K562 treated with DMSO at 1 percent for 12 hours (cell line): Measurements from ENCODE around the gene HELZ2. TPM values are rescaled to one million over a fixed set of nuclear protein-coding genes. Genes with fewer than 3 reads are reported as not detected.

Experiments used
- total RNA-seq: library from RNA; unstranded; fragments of 300-600 nt; gene quantifications from 2 replicates; pipeline ENCODE4 v1.2.3, GENCODE V29; 2022; ENCODE audit not compliant: insufficient read depth

Gene HELZ2, protein sequence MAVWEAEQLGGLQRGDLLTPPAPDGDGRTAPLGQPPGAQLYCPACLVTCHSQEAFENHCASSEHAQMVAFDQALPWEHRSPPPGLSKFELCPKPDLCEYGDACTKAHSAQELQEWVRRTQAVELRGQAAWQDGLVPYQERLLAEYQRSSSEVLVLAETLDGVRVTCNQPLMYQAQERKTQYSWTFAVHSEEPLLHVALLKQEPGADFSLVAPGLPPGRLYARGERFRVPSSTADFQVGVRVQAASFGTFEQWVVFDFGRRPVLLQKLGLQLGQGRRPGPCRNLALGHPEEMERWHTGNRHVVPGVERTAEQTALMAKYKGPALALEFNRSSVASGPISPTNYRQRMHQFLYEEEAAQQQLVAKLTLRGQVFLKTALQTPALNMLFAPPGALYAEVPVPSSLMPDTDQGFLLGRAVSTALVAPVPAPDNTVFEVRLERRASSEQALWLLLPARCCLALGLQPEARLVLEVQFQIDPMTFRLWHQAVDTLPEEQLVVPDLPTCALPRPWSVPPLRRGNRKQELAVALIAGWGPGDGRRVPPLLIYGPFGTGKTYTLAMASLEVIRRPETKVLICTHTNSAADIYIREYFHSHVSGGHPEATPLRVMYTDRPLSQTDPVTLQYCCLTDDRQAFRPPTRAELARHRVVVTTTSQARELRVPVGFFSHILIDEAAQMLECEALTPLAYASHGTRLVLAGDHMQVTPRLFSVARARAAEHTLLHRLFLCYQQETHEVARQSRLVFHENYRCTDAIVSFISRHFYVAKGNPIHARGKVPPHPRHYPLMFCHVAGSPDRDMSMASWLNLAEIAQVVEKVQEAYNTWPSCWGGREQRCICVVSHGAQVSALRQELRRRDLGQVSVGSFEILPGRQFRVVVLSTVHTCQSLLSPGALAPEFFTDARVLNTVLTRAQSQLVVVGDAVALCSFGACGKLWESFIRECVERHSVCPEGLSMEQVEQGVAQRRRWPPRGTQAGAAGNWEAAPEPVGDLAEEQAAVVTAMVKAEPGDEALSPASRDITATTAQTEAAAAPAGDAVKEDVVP (N-terminal part only)
- total RNA-seq = 14.7 and 45.5 TPM in 2 replicates

DNA sequence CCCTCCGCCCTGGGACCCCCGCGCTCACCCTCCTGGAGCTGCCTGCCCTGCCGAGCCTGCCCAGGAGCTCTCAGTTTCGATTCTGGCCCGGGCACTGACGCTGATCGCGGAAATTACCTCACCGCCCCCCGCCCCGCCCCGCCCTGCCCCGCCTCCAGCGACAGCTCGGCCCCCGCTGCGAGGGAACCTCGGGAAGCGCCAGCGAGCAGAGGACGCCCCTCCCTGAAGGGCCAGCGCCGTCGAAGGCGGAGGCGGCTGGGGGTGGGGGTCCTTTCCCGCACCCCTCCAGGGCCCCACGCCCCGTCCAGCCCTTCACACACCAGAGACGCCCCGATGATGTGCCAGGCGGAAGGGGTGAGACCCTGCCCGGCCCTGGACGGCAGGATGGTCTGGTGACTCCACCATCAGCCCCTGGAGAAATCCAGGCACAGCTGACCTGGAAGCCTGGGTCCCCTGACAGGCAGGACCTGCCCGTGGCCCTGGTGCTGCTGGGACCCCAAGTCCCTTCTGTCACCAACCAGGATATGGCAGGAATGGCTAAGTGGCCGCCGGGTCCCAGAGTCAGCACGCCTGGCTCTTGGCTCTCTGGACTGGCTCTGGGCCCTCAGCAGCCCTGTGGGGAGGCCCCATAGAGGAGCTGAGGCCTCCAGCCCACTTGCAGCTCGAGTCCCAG is at the start of gene HELZ2:
TSS of gene HELZ2 (minus strand) at position 84 of the 673 bp plus-strand sequence. CDS start 1,854 bp downstream, outside the sequence.

DNA sequence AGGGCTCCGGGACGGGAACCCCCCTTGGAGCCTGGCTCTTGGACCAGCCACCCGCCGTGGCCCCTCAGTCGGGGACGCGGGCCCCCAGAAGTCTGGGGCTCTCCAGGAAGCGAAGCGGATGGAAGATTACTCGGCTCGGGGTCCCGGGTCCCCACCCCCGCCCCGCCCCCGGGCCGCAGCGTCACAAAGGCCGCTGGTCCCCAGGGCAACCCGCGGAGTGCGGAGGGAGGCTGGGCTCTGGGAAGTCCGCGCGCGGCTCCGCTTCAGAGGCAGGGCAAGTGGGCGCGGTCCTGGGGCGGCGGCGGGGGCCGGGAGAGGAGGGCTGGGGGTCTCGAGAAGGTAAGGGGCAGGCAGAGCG is 20.1 kb downstream of the HELZ2 start, which contains the start of gene FNDC11:
TSS of gene FNDC11 (plus strand) at position 227 of the 358 bp plus-strand sequence. CDS start 1,505 bp downstream, outside the sequence.

DNA sequence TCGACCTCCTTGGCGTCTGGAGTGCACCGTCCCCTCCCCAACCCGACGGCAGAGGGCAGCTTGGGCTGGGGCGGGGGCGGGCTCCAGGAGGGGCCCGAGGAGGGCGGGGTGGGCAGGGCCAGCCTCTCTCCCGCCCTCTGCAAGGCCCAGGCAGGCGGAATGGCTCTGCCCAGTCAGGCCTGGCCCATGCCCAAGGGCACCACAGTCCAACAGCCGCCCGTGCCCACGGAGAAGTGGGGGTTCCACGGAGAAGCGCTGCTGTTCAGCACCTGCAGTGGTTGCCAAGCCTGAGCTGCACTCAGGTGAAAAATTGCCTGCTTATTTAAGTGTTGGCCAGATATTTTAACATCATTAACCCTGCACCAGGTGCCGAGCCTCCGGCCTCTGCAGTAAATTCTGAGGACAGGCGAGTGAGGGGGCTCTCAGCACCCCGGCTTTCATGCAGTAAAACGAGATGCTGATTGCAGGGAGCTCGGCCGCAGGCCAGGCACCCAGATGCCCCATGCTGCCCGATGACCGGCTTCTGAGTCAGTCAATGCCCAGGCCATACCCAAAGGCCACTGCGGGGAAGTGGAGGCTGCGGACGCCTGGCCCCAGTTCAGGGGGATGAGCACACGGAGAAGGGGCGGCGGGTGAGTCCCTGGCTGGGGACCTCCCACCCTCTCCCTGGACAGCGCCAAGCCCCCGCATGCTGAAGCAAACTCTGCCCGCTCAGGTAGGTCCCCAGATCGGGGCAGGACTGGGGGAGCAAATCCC is 26.1 kb downstream of the HELZ2 start, which contains the start of gene SRMS:
TSS of gene SRMS (minus strand) at position 25 of the 756 bp plus-strand sequence. CDS start 286 bp downstream, outside the sequence.

DNA sequence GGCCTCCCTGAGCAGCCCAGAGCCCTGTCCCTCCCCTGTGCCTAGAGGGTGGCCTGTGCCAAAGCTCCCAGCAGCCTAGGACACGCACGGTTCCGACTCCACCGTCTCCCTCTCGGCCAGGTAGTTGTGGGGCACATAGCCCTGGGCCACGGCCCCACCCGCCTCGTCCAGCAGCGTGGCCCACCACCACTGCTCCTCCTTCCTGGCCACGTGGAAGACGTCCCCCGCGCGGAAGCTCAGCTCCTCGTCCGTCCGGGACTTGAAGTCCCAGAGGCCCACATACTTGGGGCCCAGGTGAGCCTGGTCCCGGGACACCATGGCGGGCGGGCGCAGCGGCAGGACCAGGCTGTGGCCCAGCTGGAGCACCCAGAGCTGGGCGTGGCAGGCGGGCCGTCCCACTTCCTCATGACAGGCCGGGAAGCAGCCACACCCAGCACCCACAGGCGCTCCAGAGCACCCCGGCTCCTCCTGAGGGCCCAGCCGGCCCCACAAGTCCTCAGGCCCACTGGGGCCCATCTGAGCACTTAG is 37.0 kb downstream of the HELZ2 start, which contains the start of gene PTK6:
TSS of gene PTK6 (minus strand) at position 380 of the 528 bp plus-strand sequence. CDS start at position 318, 62 bp downstream.

Other genes starting within 250 kb of the HELZ2 start
- gene CHRNA4, start 212.9 kb downstream of the HELZ2 start, total RNA-seq = not detected in 2 replicates
- gene KCNQ2, start 101.6 kb downstream of the HELZ2 start, total RNA-seq = not detected in 2 replicates
- gene EEF1A2, start 75.2 kb downstream of the HELZ2 start, total RNA-seq = 52.9 and 73.8 TPM in 2 replicates
- gene PPDPF, start 53.5 kb downstream of the HELZ2 start, total RNA-seq = 155 and 180 TPM in 2 replicates
- not detected in 2 replicates for gene PTK6, start 36.9 kb downstream of the HELZ2 start, total RNA-seq
- gene SRMS, start 26.5 kb downstream of the HELZ2 start, total RNA-seq = not detected in 2 replicates
- 0.52 TPM in 1 of 2 replicates, not detected in the other for gene FNDC11, start 20.1 kb downstream of the HELZ2 start, total RNA-seq
- gene GMEB2, start 52.9 kb upstream of the HELZ2 start, total RNA-seq = 5.8 and 9.2 TPM in 2 replicates
- 9.1 and 10.9 TPM in 2 replicates for gene STMN3, start 79.2 kb upstream of the HELZ2 start, total RNA-seq
- 6.1 and 8.8 TPM in 2 replicates for gene RTEL1, start 84.1 kb upstream of the HELZ2 start, total RNA-seq
- gene TNFRSF6B, start 122.4 kb upstream of the HELZ2 start, total RNA-seq = 2.3 and 2.9 TPM in 2 replicates
- gene ARFRP1, start 133.7 kb upstream of the HELZ2 start, total RNA-seq = 28.6 and 32.5 TPM in 2 replicates
- 10.2 and 14.4 TPM in 2 replicates for gene ZGPAT, start 133.8 kb upstream of the HELZ2 start, total RNA-seq
- gene LIME1, start 162.4 kb upstream of the HELZ2 start, total RNA-seq = 14.9 and 18.6 TPM in 2 replicates
- 43.8 and 55.1 TPM in 2 replicates for gene SLC2A4RG, start 165.5 kb upstream of the HELZ2 start, total RNA-seq